Measurements from ENCODE around the gene RPTOR.

- TF ChIP-seq CTCF (IDR thresholded peaks at IDR 0.05) (no peak), TAF1 (IDR thresholded peaks at IDR 0.05; ENCODE audit: borderline replicate concordance, low read depth, low read length) (no peak), POLR2AphosphoS5 (IDR thresholded peaks at IDR 0.05; ENCODE audit: low read depth, low read length) (no peak), EP300 (IDR thresholded peaks at IDR 0.05; ENCODE audit: borderline replicate concordance in 1 of 2, low read depth in 1 of 2, low read length in 1 of 2) (peak in 1 of 2 experiments; percentile 48; a peak in 1 of 4 replicates)
Observed at GRCh38 chr17:80795754-80796153, 251.1 kb downstream of the RPTOR start.
